Naive thymus-derived CD4-positive, alpha-beta T cell (primary cell): Measurements from ENCODE around the gene RBM33. TPM values are rescaled to one million over a fixed set of nuclear protein-coding genes. Genes with fewer than 3 reads are reported as not detected.

Experiments used
- ATAC-seq: fragments of 150-1000 bp; cut with Tn5 transposase; 2 replicates; pipeline ENCODE4 v1.10.0; 2021; ENCODE audit warnings: mild to moderate bottlenecking, moderate library complexity
- CTCF ChIA-PET: fragments of 350-600 bp; sonication (Branson Sonifier 250); formaldehyde crosslinking; loops from one replicate; lab custom pipeline; 2021; ENCODE audit warnings: antibody characterized with exemption; lab: Charles Lee
- POLR2A ChIA-PET: fragments of 350-600 bp; sonication (Branson Sonifier 250); formaldehyde crosslinking; loops from one replicate; lab custom pipeline; 2021; ENCODE audit warnings: antibody characterized with exemption, inconsistent platforms; lab: Charles Lee
- DNase-seq, 9 donors: peaks; one replicate each; pipeline versions ENCODE4 v3.0.0 to v3.0.0-alpha.2; 2020 to 2022; ENCODE audit warnings: mixed read lengths in 1 of 9
- H3K27ac ChIP-seq: one replicate; pipeline ENCODE4 v1.7.0; 2013; ENCODE audit warnings: mild to moderate bottlenecking, low read depth, low read length, moderate library complexity
- H3K27me3 ChIP-seq, 2 donors: one replicate each; pipeline ENCODE4 v1.7.0; 2013; ENCODE audit warnings: low read length in 2 of 2, mild to moderate bottlenecking in 2 of 2, moderate library complexity in 2 of 2; ENCODE audit not compliant: control insufficient read depth in 2 of 2, insufficient read depth in 2 of 2
- H3K36me3 ChIP-seq, 3 experiments: 1 replicate in 2 of 3; 2 replicates in 1 of 3; pipeline ENCODE4 v1.7.0; 2013; ENCODE audit warnings: low read length in 3 of 3, mild to moderate bottlenecking in 3 of 3, moderate library complexity in 1 of 3; ENCODE audit not compliant: insufficient read depth in 3 of 3, control insufficient read depth in 2 of 3
- H3K4me1 ChIP-seq, 2 donors: one replicate each; pipeline ENCODE4 v1.7.0; 2013; ENCODE audit warnings: low read length in 2 of 2, mild to moderate bottlenecking in 2 of 2, moderate library complexity in 1 of 2; ENCODE audit not compliant: control insufficient read depth in 2 of 2, insufficient read depth in 2 of 2
- H3K4me3 ChIP-seq: 2 replicates; pipeline ENCODE4 v1.7.0; 2013; ENCODE audit warnings: mild to moderate bottlenecking, low read length
- H3K9me3 ChIP-seq, 3 experiments: 1 replicate in 2 of 3; 2 replicates in 1 of 3; pipeline ENCODE4 v1.7.0; 2013; ENCODE audit warnings: low read length in 3 of 3; ENCODE audit not compliant: control insufficient read depth in 2 of 3
- H3K27ac Mint-ChIP-seq, 9 donors: one replicate each; pipeline ENCODE4 v1.8.0; 2020 to 2022; ENCODE audit warnings: mixed read lengths in 9 of 9, mild to moderate bottlenecking in 8 of 9, moderate library complexity in 5 of 9, inconsistent platforms in 2 of 9
- H3K27me3 Mint-ChIP-seq, 5 donors: one replicate each; pipeline ENCODE4 v1.8.0; 2021 to 2022; ENCODE audit warnings: mixed read lengths in 5 of 5, mild to moderate bottlenecking in 1 of 5
- H3K36me3 Mint-ChIP-seq, 5 donors: one replicate each; pipeline ENCODE4 v1.8.0; 2020 to 2022; ENCODE audit warnings: mixed read lengths in 5 of 5, mild to moderate bottlenecking in 3 of 5, inconsistent platforms in 1 of 5
- H3K4me1 Mint-ChIP-seq, 7 donors: one replicate each; pipeline ENCODE4 v1.8.0; 2020 to 2022; ENCODE audit warnings: mixed read lengths in 7 of 7, mild to moderate bottlenecking in 3 of 7, inconsistent platforms in 1 of 7
- H3K4me3 Mint-ChIP-seq, 10 donors: one replicate each; pipeline ENCODE4 v1.8.0; 2020 to 2022; ENCODE audit warnings: mild to moderate bottlenecking in 10 of 10, mixed read lengths in 10 of 10, moderate library complexity in 6 of 10, inconsistent platforms in 2 of 10
- H3K9me3 Mint-ChIP-seq, 11 donors: one replicate each; pipeline ENCODE4 v1.8.0; 2020 to 2022; ENCODE audit warnings: mixed read lengths in 11 of 11, mild to moderate bottlenecking in 4 of 11, inconsistent platforms in 1 of 11, moderate library complexity in 1 of 11
- intact Hi-C, 2 donors: fragments of 100-400 bp; cut with micrococcal nuclease; formaldehyde crosslinking; loops; one replicate each; pipeline ENCODE4 v1.15.1; 2023
- polyA plus RNA-seq, 2 donors: library from polyadenylated mRNA; unstranded; fragments of 300-500 nt; fragmentation: Illumina TruSeq; gene quantifications; one replicate each; pipeline ENCODE4 v1.2.3, GENCODE V29; 2021
- total RNA-seq, 6 experiments: library from RNA in 5 of 6; stranded (reverse) in 5 of 6; gene quantifications; 1 replicate in 5 of 6; 2 replicates in 1 of 6; pipeline ENCODE4 v1.2.3 and lab custom pipeline; 2021 to 2026

RBM33 gene
- total and polyA plus RNA-seq, 7 experiments from 2014 or later, result 43.7 to 177 (median 143) TPM

DNA sequence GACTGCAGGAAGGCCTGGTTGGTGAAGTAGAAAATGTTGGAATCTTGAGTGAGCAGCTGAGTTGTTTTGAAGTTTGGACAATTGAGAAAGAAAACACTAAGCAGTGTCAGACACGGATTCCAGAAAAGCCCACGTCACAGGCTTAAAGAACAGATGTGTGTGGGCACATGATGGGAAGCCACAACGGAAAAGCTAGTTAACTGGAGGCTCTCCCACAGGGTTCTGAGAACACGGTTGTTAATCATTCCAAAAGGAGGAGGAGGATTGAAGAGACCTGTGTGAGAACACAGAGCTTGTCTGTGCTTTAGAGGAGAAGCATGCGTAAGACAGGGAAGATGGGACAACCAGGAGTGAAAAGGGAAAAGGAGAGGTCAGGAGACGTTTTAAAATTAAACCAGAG is 125.2 kb downstream of the RBM33 start:
- H3K4me3 Mint-ChIP-seq, result no peak overlapping the region
- CTCF ChIA-PET, result interaction anchor here (4.9 kb wide), 1 partner anchor 172 kb away, joined by 78 read pairs; no protein-coding TSS in a partner anchor
- DNase-seq (no peak), ATAC-seq (no peak)
- POLR2A ChIA-PET, result no interaction called here
- no peaks in the 10 kb centered on the region for H3K9me3 Mint-ChIP-seq
- H3K4me1 Mint-ChIP-seq, result peaks cover 4 to 27% (median 11%) of the 10 kb centered on the region in 7 donors
- Histone ChIP-seq H3K9me3 (no peaks in the 10 kb centered on the region), H3K27me3 (no peaks in the 10 kb centered on the region), H3K36me3 (peaks cover 14 to 88% (median 30%) of the 10 kb centered on the region in 3 experiments), H3K27ac (no peak overlapping the region), H3K4me1 (peaks cover 4 to 6% of the 10 kb centered on the region in 2 donors), H3K4me3 (no peak overlapping the region)
- H3K36me3 Mint-ChIP-seq, result peaks cover 13 to 61% (median 37%) of the 10 kb centered on the region in 5 donors
- intact Hi-C loops, result loop anchor here (2.0 to 5.0 kb wide), 2 partner anchors 82 to 389 kb away; no protein-coding TSS in a partner anchor
- H3K27ac Mint-ChIP-seq, result peak overlapping the region in 1 of 9 donors; percentile 52
- H3K27me3 Mint-ChIP-seq, result no peaks in the 10 kb centered on the region

DNA sequence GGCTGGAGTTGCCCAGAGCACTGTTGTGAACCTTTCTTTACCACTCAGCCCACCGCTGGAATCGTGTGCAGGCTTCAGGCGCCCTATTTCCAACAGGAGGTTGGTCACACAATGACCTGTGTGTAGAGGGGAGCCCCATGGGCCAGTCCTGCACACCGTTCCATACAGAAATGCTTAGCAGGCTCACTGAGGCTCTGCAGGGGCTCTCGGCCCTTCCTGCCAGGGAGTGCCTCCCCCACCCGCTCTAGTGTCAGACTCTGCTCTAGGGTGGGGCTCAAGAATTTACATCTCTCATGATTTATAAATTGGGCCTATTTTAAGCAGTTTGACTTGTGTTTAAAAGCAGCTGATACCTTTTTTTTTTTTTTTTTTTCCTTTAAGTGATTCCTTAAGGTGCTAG is 125.8 kb downstream of the RBM33 start:
- ChIA-PET POLR2A (no interaction called here), CTCF (interaction anchor here (0.7 to 4.9 kb wide), 2 partner anchors 171 to 172 kb away, joined by 3 to 78 read pairs; no protein-coding TSS in a partner anchor)
- H3K27me3 ChIP-seq, result no peaks in the 10 kb centered on the region
- H3K9me3 ChIP-seq, result no peaks in the 10 kb centered on the region
- Mint-ChIP-seq H3K27ac (peak overlapping the region in 1 of 9 donors; percentile 52), H3K9me3 (no peaks in the 10 kb centered on the region), H3K4me1 (peaks cover 2 to 21% (median 7%) of the 10 kb centered on the region in 7 donors), H3K4me3 (no peak overlapping the region), H3K27me3 (no peaks in the 10 kb centered on the region), H3K36me3 (peaks cover 18 to 67% (median 43%) of the 10 kb centered on the region in 5 donors)
- no peak for DNase-seq
- no peak overlapping the region for H3K27ac ChIP-seq
- no peak overlapping the region for H3K4me3 ChIP-seq
- intact Hi-C loops, result no loop called here
- H3K36me3 ChIP-seq, result peaks cover 17 to 89% (median 28%) of the 10 kb centered on the region in 3 experiments
- no peak for ATAC-seq
- peaks cover 0 to under 1% of the 10 kb centered on the region in 2 donors for H3K4me1 ChIP-seq

- Histone ChIP-seq H3K4me3 (no peak overlapping the region), H3K27ac (no peak overlapping the region), H3K4me1 (no peaks in the 10 kb centered on the region), H3K9me3 (no peaks in the 10 kb centered on the region), H3K36me3 (peaks cover 17 to 92% (median 31%) of the 10 kb centered on the region in 3 experiments), H3K27me3 (no peaks in the 10 kb centered on the region)
- CTCF ChIA-PET, result no interaction called here
- intact Hi-C loops, result no loop called here
- POLR2A ChIA-PET, result no interaction called here
- DNase-seq (no peak), ATAC-seq (no peak)
- Mint-ChIP-seq H3K36me3 (peaks cover 12 to 78% (median 49%) of the 10 kb centered on the region in 5 donors), H3K9me3 (no peaks in the 10 kb centered on the region), H3K4me1 (peaks cover 0 to 7% (median 3%) of the 10 kb centered on the region in 7 donors), H3K27me3 (no peaks in the 10 kb centered on the region), H3K4me3 (no peak overlapping the region), H3K27ac (peak overlapping the region in 2 of 9 donors; percentile 38 to 43)
Measured at GRCh38 chr7:155773531-155773930, 129.1 kb downstream of the RBM33 start.

GRCh38 chr7:155774947-155775346 is 130.5 kb downstream of the RBM33 start:
- no peaks in the 10 kb centered on the region for H3K4me1 ChIP-seq
- ATAC-seq (no peak), DNase-seq (no peak)
- H3K27me3 ChIP-seq, result no peaks in the 10 kb centered on the region
- peaks cover 7 to 88% (median 27%) of the 10 kb centered on the region in 3 experiments for H3K36me3 ChIP-seq
- Mint-ChIP-seq H3K9me3 (no peaks in the 10 kb centered on the region), H3K36me3 (peaks cover 7 to 78% (median 41%) of the 10 kb centered on the region in 5 donors), H3K27ac (no peak overlapping the region), H3K27me3 (no peaks in the 10 kb centered on the region), H3K4me1 (peaks cover 0 to 5% (median under 1%) of the 10 kb centered on the region in 7 donors), H3K4me3 (no peak overlapping the region)
- H3K9me3 ChIP-seq, result no peaks in the 10 kb centered on the region
- intact Hi-C loops, result no loop called here
- H3K4me3 ChIP-seq, result no peak overlapping the region
- ChIA-PET POLR2A (no interaction called here), CTCF (no interaction called here)
- H3K27ac ChIP-seq, result no peak overlapping the region

- H3K4me3 ChIP-seq, result no peak overlapping the region
- no peaks in the 10 kb centered on the region for H3K27me3 ChIP-seq
- no peaks in the 10 kb centered on the region for H3K4me1 ChIP-seq
- H3K27ac ChIP-seq, result no peak overlapping the region
- no peak for DNase-seq
- no peaks in the 10 kb centered on the region for H3K9me3 Mint-ChIP-seq
- peaks cover 8 to 76% (median 42%) of the 10 kb centered on the region in 5 donors for H3K36me3 Mint-ChIP-seq
- intact Hi-C loops, result no loop called here
- H3K4me3 Mint-ChIP-seq, result no peak overlapping the region
- H3K27me3 Mint-ChIP-seq, result no peaks in the 10 kb centered on the region
- H3K4me1 Mint-ChIP-seq, result peaks cover 0 to 6% (median 0%) of the 10 kb centered on the region in 7 donors
- H3K9me3 ChIP-seq, result no peaks in the 10 kb centered on the region
- ATAC-seq, result no peak
- CTCF ChIA-PET, result no interaction called here
- H3K36me3 ChIP-seq, result peaks cover 12 to 88% (median 23%) of the 10 kb centered on the region in 3 experiments
- no peak overlapping the region for H3K27ac Mint-ChIP-seq
- POLR2A ChIA-PET, result no interaction called here
Measured at GRCh38 chr7:155775691-155776090, 131.2 kb downstream of the RBM33 start.

- Histone ChIP-seq H3K4me1 (no peaks in the 10 kb centered on the region), H3K4me3 (no peak overlapping the region), H3K27ac (no peak overlapping the region), H3K9me3 (no peaks in the 10 kb centered on the region), H3K36me3 (peaks cover 12 to 90% (median 23%) of the 10 kb centered on the region in 3 experiments), H3K27me3 (no peaks in the 10 kb centered on the region)
- no peak overlapping the region for H3K4me3 Mint-ChIP-seq
- intact Hi-C loops, result no loop called here
- ATAC-seq, result no peak
- no peak for DNase-seq
- ChIA-PET CTCF (interaction anchor here (0.6 to 1.3 kb wide), 2 partner anchors 10 to 178 kb away, joined by 3 read pairs; no protein-coding TSS in a partner anchor), POLR2A (no interaction called here)
- no peaks in the 10 kb centered on the region for H3K27me3 Mint-ChIP-seq
- no peaks in the 10 kb centered on the region for H3K9me3 Mint-ChIP-seq
- H3K4me1 Mint-ChIP-seq, result peaks cover 0 to 7% (median 0%) of the 10 kb centered on the region in 7 donors
- H3K27ac Mint-ChIP-seq, result no peak overlapping the region
- peaks cover 8 to 80% (median 47%) of the 10 kb centered on the region in 5 donors for H3K36me3 Mint-ChIP-seq
Measured at GRCh38 chr7:155776606-155777005, 132.1 kb downstream of the RBM33 start.

DNA sequence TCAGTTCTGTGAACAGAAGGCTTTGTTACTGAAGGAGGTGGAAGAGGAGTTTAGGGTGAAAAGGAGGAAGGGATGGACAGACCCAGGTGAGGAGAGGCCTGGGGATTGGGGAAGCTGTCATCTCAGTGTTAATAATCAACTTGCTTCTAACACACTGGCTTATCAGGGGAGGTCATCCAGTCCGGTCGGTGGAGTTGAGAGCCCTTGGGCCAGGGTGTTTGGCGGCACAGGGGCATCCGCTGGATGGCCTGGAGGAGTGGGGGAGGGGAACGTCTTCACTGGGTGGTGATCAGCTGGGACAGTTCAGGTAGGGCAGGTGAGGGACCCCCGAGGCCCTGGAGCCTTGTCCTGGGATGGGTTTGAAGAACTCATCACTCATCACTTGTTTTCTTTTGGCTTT is 133.9 kb downstream of the RBM33 start:
- peaks cover 0 to 7% (median 0%) of the 10 kb centered on the region in 7 donors for H3K4me1 Mint-ChIP-seq
- no peaks in the 10 kb centered on the region for H3K9me3 Mint-ChIP-seq
- Histone ChIP-seq H3K36me3 (peaks cover 12 to 91% (median 23%) of the 10 kb centered on the region in 3 experiments), H3K9me3 (no peaks in the 10 kb centered on the region), H3K27ac (no peak overlapping the region), H3K4me1 (no peaks in the 10 kb centered on the region), H3K4me3 (no peak overlapping the region), H3K27me3 (no peaks in the 10 kb centered on the region)
- H3K4me3 Mint-ChIP-seq, result no peak overlapping the region
- intact Hi-C loops, result no loop called here
- DNase-seq (no peak), ATAC-seq (no peak)
- ChIA-PET CTCF (no interaction called here), POLR2A (no interaction called here)
- H3K27me3 Mint-ChIP-seq, result no peaks in the 10 kb centered on the region
- H3K36me3 Mint-ChIP-seq, result peaks cover 8 to 89% (median 55%) of the 10 kb centered on the region in 5 donors
- H3K27ac Mint-ChIP-seq, result no peak overlapping the region
